HL-60 (cell line): ENCODE data around the gene HMCN2.

ENCODE experiments used
- CTCF ChIP-seq: IDR thresholded peaks from one replicate; pipeline ENCODE4 v1.5.1; 2011; ENCODE audit warnings: low read length, control low read depth, inconsistent platforms; ENCODE audit not compliant: insufficient read depth
- GABPA ChIP-seq: IDR thresholded peaks from 2 replicates; pipeline ENCODE4 v1.6.1; 2012; ENCODE audit warnings: low read depth
- POLR2AphosphoS5 ChIP-seq: IDR thresholded peaks from 2 replicates; pipeline ENCODE4 v1.6.1; 2012; ENCODE audit warnings: low read depth
- REST ChIP-seq: IDR thresholded peaks from 2 replicates; pipeline ENCODE4 v1.6.1; 2012; ENCODE audit warnings: low read depth; ENCODE audit not compliant: insufficient replicate concordance
- SPI1 ChIP-seq: IDR thresholded peaks from 2 replicates; pipeline ENCODE4 v1.6.1; 2012; ENCODE audit warnings: low read depth, mild to moderate bottlenecking, borderline replicate concordance

- TF ChIP-seq CTCF (no peak), GABPA (no peak), REST (no peak), POLR2AphosphoS5 (no peak), SPI1 (no peak)
These were observed 121.8 kb downstream of the HMCN2 start for GRCh38 chr9:130387398-130387797.
